ENCODE results near the gene PDLIM5. TPM values are rescaled to one million over a fixed set of nuclear protein-coding genes. Genes with fewer than 3 reads are reported as not detected.

Gene PDLIM5
- total RNA-seq, 1 donor from 2014 or later, result 311 TPM

- peak overlapping the region; percentile 23 to 52 (median 48) for H3K4me3 ChIP-seq (ENCODE audit: low read length in 3 of 3)
- H3K27me3 ChIP-seq (ENCODE audit: control insufficient read depth in 3 of 3, insufficient read depth in 3 of 3, low read length in 3 of 3), result no peaks in the 10 kb centered on the region
- H3K9me3 ChIP-seq (ENCODE audit: control insufficient read depth in 3 of 3, low read length in 3 of 3), result no peaks in the 10 kb centered on the region
- H3K4me1 ChIP-seq (ENCODE audit: control insufficient read depth in 3 of 3, insufficient read depth in 3 of 3, low read length in 3 of 3), result peaks cover 11 to 27% (median 23%) of the 10 kb centered on the region in 3 donors
- peak overlapping the region; percentile 57 to 75 (median 61) for H3K9ac ChIP-seq (ENCODE audit: low read depth in 1 of 3, low read length in 3 of 3)
- peaks cover 5 to 15% (median 11%) of the 10 kb centered on the region in 3 donors for H3K36me3 ChIP-seq (ENCODE audit: control insufficient read depth in 3 of 3, insufficient read depth in 3 of 3, low read length in 3 of 3)
- peak overlapping the region; percentile 99 for H3K27ac ChIP-seq (ENCODE audit: low read depth, low read length)
Observed at GRCh38 chr4:94457692-94458106, 6.0 kb downstream of the PDLIM5 start.

DNA sequence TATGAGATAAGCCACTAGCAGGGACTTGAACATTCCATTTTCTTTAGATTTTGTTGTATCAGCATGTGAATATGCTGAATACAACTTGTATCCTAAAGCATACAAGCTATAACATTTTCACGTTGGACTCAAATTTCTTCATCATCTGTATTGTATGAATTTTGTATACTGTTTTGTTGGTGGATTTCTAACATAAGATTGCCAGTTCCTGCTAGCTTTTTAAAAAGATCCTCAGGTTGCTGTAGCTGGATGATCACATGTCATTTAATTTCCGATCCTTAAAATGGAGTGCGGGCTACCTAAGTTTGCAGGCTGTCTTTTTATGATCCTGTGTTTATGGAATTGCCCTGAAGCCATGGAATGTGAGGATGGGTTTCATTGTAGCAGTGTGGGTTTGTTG is 6.9 kb downstream of the PDLIM5 start:
- H3K4me1 ChIP-seq (ENCODE audit: control insufficient read depth in 3 of 3, insufficient read depth in 3 of 3, low read length in 3 of 3), result peaks cover 15 to 33% (median 27%) of the 10 kb centered on the region in 3 donors
- H3K36me3 ChIP-seq (ENCODE audit: control insufficient read depth in 3 of 3, insufficient read depth in 3 of 3, low read length in 3 of 3), result peaks cover 5 to 15% (median 11%) of the 10 kb centered on the region in 3 donors
- no peaks in the 10 kb centered on the region for H3K27me3 ChIP-seq (ENCODE audit: control insufficient read depth in 3 of 3, insufficient read depth in 3 of 3, low read length in 3 of 3)
- peak overlapping the region; percentile 99 for H3K27ac ChIP-seq (ENCODE audit: low read depth, low read length)
- peak overlapping the region; percentile 13 to 61 (median 36) for H3K4me3 ChIP-seq (ENCODE audit: low read length in 3 of 3)
- peak overlapping the region; percentile 17 to 75 (median 57) for H3K9ac ChIP-seq (ENCODE audit: low read depth in 1 of 3, low read length in 3 of 3)
- no peaks in the 10 kb centered on the region for H3K9me3 ChIP-seq (ENCODE audit: control insufficient read depth in 3 of 3, low read length in 3 of 3)

DNA sequence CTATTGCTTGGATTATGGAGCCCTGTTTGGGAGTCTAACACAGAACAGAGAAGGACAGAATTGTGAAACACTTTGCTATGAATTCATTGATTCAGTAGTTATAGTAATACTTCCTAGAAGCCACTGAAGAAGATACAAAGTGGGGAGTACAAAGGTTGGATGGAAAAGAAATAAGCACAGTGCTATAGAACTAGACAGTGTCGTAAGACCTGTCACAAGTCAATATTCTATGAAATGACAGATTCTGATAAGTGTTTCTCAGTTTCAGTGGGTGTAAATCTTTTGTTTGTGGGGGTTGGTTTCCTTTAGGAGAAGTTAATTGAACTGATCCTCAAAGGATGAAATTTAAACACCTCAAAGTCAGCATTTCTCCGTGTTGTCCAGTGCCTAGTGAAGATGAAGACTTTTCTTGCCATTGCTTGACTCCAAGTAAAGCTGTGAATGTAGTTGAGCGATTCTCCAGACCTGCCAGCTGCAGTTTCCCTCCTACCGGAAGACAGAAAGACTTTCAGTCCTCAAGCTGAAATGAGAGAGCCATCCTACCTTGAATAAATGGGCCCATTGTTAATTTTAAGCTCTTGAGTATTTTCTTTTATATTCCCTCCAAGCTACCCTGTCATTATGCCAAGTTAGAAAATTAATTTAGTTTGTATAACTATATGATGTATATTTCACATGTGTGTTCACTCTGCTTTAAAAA is 7.9 kb downstream of the PDLIM5 start:
- no peaks in the 10 kb centered on the region for H3K27me3 ChIP-seq (ENCODE audit: control insufficient read depth in 3 of 3, insufficient read depth in 3 of 3, low read length in 3 of 3)
- peak overlapping the region; percentile 27 to 75 (median 57) for H3K9ac ChIP-seq (ENCODE audit: low read depth in 1 of 3, low read length in 3 of 3)
- H3K27ac ChIP-seq (ENCODE audit: low read depth, low read length), result peak overlapping the region; percentile 99
- peaks cover 20 to 42% (median 30%) of the 10 kb centered on the region in 3 donors for H3K4me1 ChIP-seq (ENCODE audit: control insufficient read depth in 3 of 3, insufficient read depth in 3 of 3, low read length in 3 of 3)
- H3K36me3 ChIP-seq (ENCODE audit: control insufficient read depth in 3 of 3, insufficient read depth in 3 of 3, low read length in 3 of 3), result peaks cover 5 to 15% (median 11%) of the 10 kb centered on the region in 3 donors
- H3K4me3 ChIP-seq (ENCODE audit: low read length in 3 of 3), result peak overlapping the region; percentile 36 to 61 (median 46)
- no peaks in the 10 kb centered on the region for H3K9me3 ChIP-seq (ENCODE audit: control insufficient read depth in 3 of 3, low read length in 3 of 3)

DNA sequence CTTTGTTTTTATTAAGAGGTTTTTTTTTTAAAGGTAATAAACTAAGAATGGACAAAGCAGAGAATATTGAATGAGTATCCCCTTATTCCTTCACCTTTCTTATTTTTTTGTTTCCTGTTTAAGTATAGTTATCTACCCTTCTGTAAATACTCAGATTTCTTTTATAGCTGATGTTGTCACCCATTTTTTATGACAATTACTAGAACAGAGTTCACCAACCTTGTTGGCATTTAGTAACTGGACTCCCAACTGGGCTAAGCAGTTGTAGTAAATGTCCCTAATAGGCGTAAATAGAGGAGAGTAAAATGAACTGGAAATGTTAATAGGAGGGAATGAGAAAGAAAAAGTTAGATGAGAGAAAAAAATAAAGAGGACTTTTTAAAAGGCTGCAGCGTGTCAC is 9.8 kb downstream of the PDLIM5 start:
- Histone ChIP-seq H3K9ac (ENCODE audit: low read depth in 1 of 3, low read length in 3 of 3) (no peak overlapping the region), H3K4me1 (ENCODE audit: control insufficient read depth in 3 of 3, insufficient read depth in 3 of 3, low read length in 3 of 3) (peaks cover 24 to 47% (median 40%) of the 10 kb centered on the region in 3 donors), H3K4me3 (ENCODE audit: low read length in 3 of 3) (no peak overlapping the region), H3K36me3 (ENCODE audit: control insufficient read depth in 3 of 3, insufficient read depth in 3 of 3, low read length in 3 of 3) (peaks cover 0 to 9% (median 9%) of the 10 kb centered on the region in 3 donors), H3K27ac (ENCODE audit: low read depth, low read length) (peak overlapping the region; percentile 99), H3K9me3 (ENCODE audit: control insufficient read depth in 3 of 3, low read length in 3 of 3) (no peaks in the 10 kb centered on the region), H3K27me3 (ENCODE audit: control insufficient read depth in 3 of 3, insufficient read depth in 3 of 3, low read length in 3 of 3) (no peaks in the 10 kb centered on the region)

DNA sequence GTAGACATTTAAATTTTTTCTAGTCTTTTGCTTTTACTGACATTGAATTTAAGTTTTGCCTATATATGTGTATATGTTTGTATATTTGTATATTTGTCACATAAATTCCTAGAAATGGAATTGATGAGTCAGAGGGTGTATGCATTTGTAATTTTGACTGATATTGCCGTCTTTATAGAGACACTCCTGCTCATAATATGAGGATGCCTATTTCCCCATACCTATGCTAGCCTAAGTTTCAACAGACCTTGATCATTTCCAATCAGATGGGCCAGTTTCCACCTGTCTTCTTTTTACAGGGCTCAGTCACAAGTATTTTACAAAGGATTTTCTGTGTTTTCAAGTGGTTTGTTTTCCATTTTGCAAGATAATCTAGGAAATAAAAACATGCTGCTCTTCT is 10.8 kb downstream of the PDLIM5 start:
- Histone ChIP-seq H3K27me3 (ENCODE audit: control insufficient read depth in 3 of 3, insufficient read depth in 3 of 3, low read length in 3 of 3) (no peaks in the 10 kb centered on the region), H3K27ac (ENCODE audit: low read depth, low read length) (peak overlapping the region; percentile 3), H3K9ac (ENCODE audit: low read depth in 1 of 3, low read length in 3 of 3) (no peak overlapping the region), H3K4me3 (ENCODE audit: low read length in 3 of 3) (peak overlapping the region in 1 of 3 donors; percentile 4), H3K4me1 (ENCODE audit: control insufficient read depth in 3 of 3, insufficient read depth in 3 of 3, low read length in 3 of 3) (peaks cover 25 to 51% (median 40%) of the 10 kb centered on the region in 3 donors), H3K9me3 (ENCODE audit: control insufficient read depth in 3 of 3, low read length in 3 of 3) (no peaks in the 10 kb centered on the region), H3K36me3 (ENCODE audit: control insufficient read depth in 3 of 3, insufficient read depth in 3 of 3, low read length in 3 of 3) (peaks cover 0 to 6% (median 3%) of the 10 kb centered on the region in 3 donors)

DNA sequence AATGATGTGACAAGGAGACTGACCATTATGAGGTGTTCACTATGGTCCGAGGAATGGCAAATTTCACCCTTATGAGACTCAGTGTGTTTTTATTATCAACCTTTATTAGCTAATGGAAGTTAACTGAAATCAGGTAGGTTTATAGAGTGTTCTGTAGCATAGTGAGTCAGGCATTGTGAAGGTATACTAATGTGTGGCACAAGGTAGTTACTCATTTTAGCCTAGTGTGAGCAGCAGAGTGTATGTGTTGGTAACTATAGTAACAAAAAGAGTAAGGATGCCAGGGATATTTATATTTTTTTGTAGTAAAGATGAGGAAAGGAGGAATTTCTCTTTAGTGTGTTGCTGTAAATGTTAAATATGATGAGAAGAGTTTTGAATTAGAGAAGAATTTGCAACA is 12.0 kb downstream of the PDLIM5 start:
- peak overlapping the region in 2 of 3 donors; percentile 4 to 6 for H3K4me3 ChIP-seq (ENCODE audit: low read length in 3 of 3)
- H3K4me1 ChIP-seq (ENCODE audit: control insufficient read depth in 3 of 3, insufficient read depth in 3 of 3, low read length in 3 of 3), result peaks cover 35 to 50% (median 49%) of the 10 kb centered on the region in 3 donors
- H3K36me3 ChIP-seq (ENCODE audit: control insufficient read depth in 3 of 3, insufficient read depth in 3 of 3, low read length in 3 of 3), result peaks cover 0 to 6% (median 0%) of the 10 kb centered on the region in 3 donors
- no peaks in the 10 kb centered on the region for H3K27me3 ChIP-seq (ENCODE audit: control insufficient read depth in 3 of 3, insufficient read depth in 3 of 3, low read length in 3 of 3)
- no peak overlapping the region for H3K9ac ChIP-seq (ENCODE audit: low read depth in 1 of 3, low read length in 3 of 3)
- peak overlapping the region; percentile 54 for H3K27ac ChIP-seq (ENCODE audit: low read depth, low read length)
- no peaks in the 10 kb centered on the region for H3K9me3 ChIP-seq (ENCODE audit: control insufficient read depth in 3 of 3, low read length in 3 of 3)

DNA sequence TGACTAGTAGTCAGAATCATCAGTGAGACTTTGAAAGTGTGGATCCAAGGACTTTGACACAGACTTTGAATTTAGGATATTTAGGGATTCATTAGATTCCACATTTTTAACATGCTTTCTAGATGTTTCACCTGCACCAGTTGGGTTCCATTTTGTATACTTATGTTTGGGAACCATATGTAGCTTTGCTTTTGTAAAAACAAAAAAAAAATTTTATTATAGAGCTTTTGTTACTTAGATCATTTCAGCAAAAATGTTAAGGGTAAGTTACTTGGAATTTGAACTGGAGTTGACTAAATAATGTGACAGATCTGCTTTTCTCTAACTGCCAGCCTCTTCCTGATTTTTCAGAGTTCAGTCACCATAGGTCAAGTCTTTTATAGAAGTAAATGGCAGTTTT is 14.6 kb downstream of the PDLIM5 start:
- H3K27me3 ChIP-seq (ENCODE audit: control insufficient read depth in 3 of 3, insufficient read depth in 3 of 3, low read length in 3 of 3), result no peaks in the 10 kb centered on the region
- peaks cover 38 to 43% (median 40%) of the 10 kb centered on the region in 3 donors for H3K4me1 ChIP-seq (ENCODE audit: control insufficient read depth in 3 of 3, insufficient read depth in 3 of 3, low read length in 3 of 3)
- H3K4me3 ChIP-seq (ENCODE audit: low read length in 3 of 3), result no peak overlapping the region
- H3K36me3 ChIP-seq (ENCODE audit: control insufficient read depth in 3 of 3, insufficient read depth in 3 of 3, low read length in 3 of 3), result peaks cover 0 to 3% (median 0%) of the 10 kb centered on the region in 3 donors
- no peak overlapping the region for H3K9ac ChIP-seq (ENCODE audit: low read depth in 1 of 3, low read length in 3 of 3)
- H3K9me3 ChIP-seq (ENCODE audit: control insufficient read depth in 3 of 3, low read length in 3 of 3), result no peaks in the 10 kb centered on the region
- H3K27ac ChIP-seq (ENCODE audit: low read depth, low read length), result no peak overlapping the region

DNA sequence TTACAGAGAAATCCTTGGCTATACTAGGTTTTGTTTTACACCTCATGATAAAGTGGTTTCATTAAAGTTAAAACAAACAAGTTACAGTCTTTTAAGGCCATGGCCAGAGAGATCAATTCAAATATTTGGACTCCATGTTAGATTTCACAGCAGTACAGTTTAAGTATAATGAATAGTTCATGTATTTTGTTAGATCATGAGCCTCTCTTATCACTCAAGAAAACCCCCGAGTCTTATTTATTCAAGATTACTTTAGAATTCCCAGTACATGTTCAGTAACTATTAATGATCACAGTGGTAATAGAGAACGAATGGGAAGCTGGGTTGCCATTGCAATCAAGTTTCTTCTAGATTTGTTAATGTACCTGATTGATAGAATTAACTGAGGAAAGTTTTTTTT is 15.2 kb downstream of the PDLIM5 start:
- H3K4me3 ChIP-seq (ENCODE audit: low read length in 3 of 3), result no peak overlapping the region
- peaks cover 38 to 42% (median 40%) of the 10 kb centered on the region in 3 donors for H3K4me1 ChIP-seq (ENCODE audit: control insufficient read depth in 3 of 3, insufficient read depth in 3 of 3, low read length in 3 of 3)
- H3K36me3 ChIP-seq (ENCODE audit: control insufficient read depth in 3 of 3, insufficient read depth in 3 of 3, low read length in 3 of 3), result peaks cover 0 to 3% (median 0%) of the 10 kb centered on the region in 3 donors
- H3K9me3 ChIP-seq (ENCODE audit: control insufficient read depth in 3 of 3, low read length in 3 of 3), result no peaks in the 10 kb centered on the region
- no peak overlapping the region for H3K9ac ChIP-seq (ENCODE audit: low read depth in 1 of 3, low read length in 3 of 3)
- H3K27ac ChIP-seq (ENCODE audit: low read depth, low read length), result no peak overlapping the region
- no peaks in the 10 kb centered on the region for H3K27me3 ChIP-seq (ENCODE audit: control insufficient read depth in 3 of 3, insufficient read depth in 3 of 3, low read length in 3 of 3)

GRCh38 chr4:94468093-94468769 is 16.5 kb downstream of the PDLIM5 start:
- Histone ChIP-seq H3K9me3 (ENCODE audit: control insufficient read depth in 3 of 3, low read length in 3 of 3) (no peaks in the 10 kb centered on the region), H3K36me3 (ENCODE audit: control insufficient read depth in 3 of 3, insufficient read depth in 3 of 3, low read length in 3 of 3) (peaks cover 0 to 3% (median 0%) of the 10 kb centered on the region in 3 donors), H3K27me3 (ENCODE audit: control insufficient read depth in 3 of 3, insufficient read depth in 3 of 3, low read length in 3 of 3) (no peaks in the 10 kb centered on the region), H3K4me3 (ENCODE audit: low read length in 3 of 3) (no peak overlapping the region), H3K27ac (ENCODE audit: low read depth, low read length) (peak overlapping the region; percentile 0), H3K4me1 (ENCODE audit: control insufficient read depth in 3 of 3, insufficient read depth in 3 of 3, low read length in 3 of 3) (peaks cover 37 to 47% (median 46%) of the 10 kb centered on the region in 3 donors), H3K9ac (ENCODE audit: low read depth in 1 of 3, low read length in 3 of 3) (no peak overlapping the region)

Data from skeletal muscle tissue (tissue), 4 donors.